ENCODE results near the gene ENOPH1. TPM values are rescaled to one million over a fixed set of nuclear protein-coding genes. Genes with fewer than 3 reads are reported as not detected.

Gene ENOPH1
- 46.2 and 69.3 TPM in 2 replicates for total RNA-seq (ENCODE audit: low replicate concordance)

DNA sequence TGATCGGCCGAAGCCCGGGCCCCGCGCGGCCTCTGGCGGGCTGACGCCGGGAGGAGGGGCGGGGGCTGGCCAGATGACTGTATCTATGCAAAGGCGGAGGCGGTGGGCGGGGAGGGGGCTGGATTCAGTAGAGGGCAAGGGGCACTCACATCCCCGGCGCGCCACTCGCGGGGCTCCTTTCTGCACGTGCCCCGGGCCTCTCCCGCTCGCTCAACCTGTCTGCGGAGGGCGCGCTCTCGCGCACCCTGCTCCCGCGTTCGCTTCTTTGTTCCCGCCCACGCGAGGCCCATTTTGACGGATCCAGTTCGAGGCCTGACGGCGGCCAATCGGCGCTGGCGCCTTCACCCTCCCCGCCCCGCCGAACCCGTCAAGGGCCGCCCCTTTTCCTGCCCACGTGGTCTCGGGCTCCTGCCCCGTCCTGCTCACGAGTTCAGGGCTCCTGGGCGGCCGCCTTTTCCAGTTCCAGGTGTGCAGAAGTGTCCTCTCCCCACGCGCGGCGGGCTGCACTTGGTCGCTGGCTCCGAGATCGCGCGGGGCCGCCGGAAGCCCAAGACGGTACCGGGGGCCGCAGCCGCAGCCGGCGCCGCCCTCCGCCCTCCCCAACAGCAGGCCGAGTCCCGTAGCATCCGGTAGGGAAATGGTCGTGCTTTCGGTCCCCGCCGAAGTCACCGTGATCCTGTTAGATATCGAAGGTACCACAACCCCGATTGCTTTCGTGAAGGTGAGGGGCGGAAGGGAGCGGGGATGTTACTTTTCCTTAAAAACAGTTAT lies at the start of gene ENOPH1, which contains the start of gene HNRNPDL:
Gene ENOPH1 (plus strand): TSS at position 398 of the 771 bp plus-strand sequence. CDS start 240 bp downstream, at position 638.
Gene HNRNPDL (minus strand): TSS at position 270 of the 771 bp plus-strand sequence. CDS start 772 bp downstream, outside the sequence.

Other genes starting within 250 kb of the ENOPH1 start
- 17.1 and 28.0 TPM in 2 replicates for gene HNRNPD, start 56.6 kb upstream of the ENOPH1 start, total RNA-seq (ENCODE audit: low replicate concordance)
- 142 and 166 TPM in 2 replicates for gene HNRNPDL, start 128 bp upstream of the ENOPH1 start, total RNA-seq (ENCODE audit: low replicate concordance)
- gene TMEM150C, start 131.4 kb downstream of the ENOPH1 start, total RNA-seq (ENCODE audit: low replicate concordance) = 0.23 and 1.5 TPM in 2 replicates

All from smooth muscle cell of the coronary artery (primary cell).